ENCODE data around the gene SPACA1. TPM values are rescaled to one million over a fixed set of nuclear protein-coding genes. Genes with fewer than 3 reads are reported as not detected.

The SPACA1 gene
- total and polyA plus RNA-seq, 2 of the 4 experiments (the other 2 are of a cell fraction), result not detected

DNA sequence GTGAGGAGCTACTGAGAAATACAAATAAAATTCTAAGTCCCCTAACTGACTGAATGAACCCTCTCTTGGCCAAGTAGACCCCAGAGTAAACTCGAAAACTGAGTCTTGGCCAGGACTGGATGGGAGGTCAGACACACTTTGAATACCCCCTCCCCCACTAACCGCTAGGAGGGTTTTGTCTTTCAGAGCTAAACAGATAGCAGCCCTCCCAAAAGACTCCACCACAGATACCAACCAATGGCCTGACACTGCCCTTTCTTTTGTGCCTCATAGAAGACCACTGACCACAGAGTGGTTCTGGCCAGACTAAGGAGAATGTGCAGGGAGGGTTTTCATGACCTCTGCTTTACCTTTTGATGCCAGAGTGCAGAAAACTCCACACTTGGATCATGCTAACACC lies 42.1 kb downstream of the SPACA1 start:
- in situ Hi-C loops (cut with MboI; ENCODE audit: low sequenced_read_pairs), result no loop called here
- Histone ChIP-seq H3K27ac (ENCODE audit: insufficient read depth, low read length) (no peak overlapping the region), H4K20me1 (ENCODE audit: insufficient read depth, low read length) (no peaks in the 10 kb centered on the region), H3K9ac (ENCODE audit: low read depth, low read length) (no peak overlapping the region), H3K27me3 (ENCODE audit: control insufficient read depth, insufficient read depth, low read length) (no peaks in the 10 kb centered on the region), H2BK15ac (ENCODE audit: low read depth, low read length) (no peak overlapping the region), H2AK9ac (replicated peaks; ENCODE audit: low read depth, low read length, poor library complexity) (no peak overlapping the region), H2AK5ac (ENCODE audit: low read depth, low read length) (no peak overlapping the region), H3K4ac (ENCODE audit: low read depth, low read length) (no peak overlapping the region), H3K4me2 (ENCODE audit: low read depth, low read length) (no peak overlapping the region), H4K8ac (ENCODE audit: low read depth in 2 of 2, low read length in 2 of 2) (no peak overlapping the region), H3K56ac (ENCODE audit: extremely low read depth, insufficient read depth, low read length) (no peak overlapping the region), H3K4me1 (ENCODE audit: control insufficient read depth, insufficient read depth, low read length) (no peaks in the 10 kb centered on the region), H3K18ac (ENCODE audit: low read depth, low read length) (no peak overlapping the region), H4K91ac (ENCODE audit: insufficient read depth, low read depth, low read length) (no peak overlapping the region), H2BK5ac (ENCODE audit: low read depth, low read length, poor library complexity, severe bottlenecking) (no peak overlapping the region), H3K79me1 (ENCODE audit: low read depth in 1 of 2, low read length in 2 of 2) (no peaks in the 10 kb centered on the region), H3K23ac (ENCODE audit: low read depth, low read length) (no peak overlapping the region), H3K14ac (replicated peaks; ENCODE audit: low read depth, low read length) (no peak overlapping the region), H3K9me1 (ENCODE audit: insufficient read depth, low read length) (no peaks in the 10 kb centered on the region), H2BK120ac (ENCODE audit: low read depth, low read length) (no peak overlapping the region), H3K36me3 (ENCODE audit: control insufficient read depth, insufficient read depth, low read length) (no peaks in the 10 kb centered on the region), H3K9me3 (ENCODE audit: control insufficient read depth, insufficient read depth, low read length) (no peaks in the 10 kb centered on the region), H2AFZ (replicated peaks; ENCODE audit: low read length, poor library complexity) (no peak overlapping the region), H2BK20ac (ENCODE audit: low read depth, low read length) (no peak overlapping the region), H4K5ac (ENCODE audit: low read depth, low read length) (no peak overlapping the region), H3K4me3 (ENCODE audit: insufficient read depth, low read depth, low read length) (no peak overlapping the region)
- intact Hi-C loops (cut with micrococcal nuclease), result no loop called here
- ChIA-PET CTCF (no interaction called here), POLR2A (ENCODE audit: unreplicated experiment) (no interaction called here)
- WGBS, 2 experiments (ENCODE audit: extremely low coverage in 2 of 2, insufficient read length in 1 of 2), result no CpG with 5 or more reads among the region's 2 CpGs
- DNase-seq, result no peak
- dilution Hi-C loops (cut with HindIII; ENCODE audit: low sequenced_read_pairs, unreplicated experiment), result no loop called here
- no peak for ATAC-seq (ENCODE audit: low read depth)
- TF ChIP-seq MXI1 (IDR thresholded peaks at IDR 0.05; ENCODE audit: borderline replicate concordance, low read depth, low read length) (no peak), FOS (IDR thresholded peaks at IDR 0.05; ENCODE audit: low read depth, low read length) (no peak), RAD21 (IDR thresholded peaks at IDR 0.05; ENCODE audit: low read length) (no peak), RCOR1 (IDR thresholded peaks at IDR 0.05; ENCODE audit: insufficient replicate concordance, low read length) (no peak), CHD1 (IDR thresholded peaks at IDR 0.05; ENCODE audit: low read depth, low read length) (no peak), MAZ (IDR thresholded peaks at IDR 0.05; ENCODE audit: borderline replicate concordance, low read depth, low read length) (no peak), BHLHE40 (IDR thresholded peaks at IDR 0.05; ENCODE audit: low read depth, low read length) (no peak), RFX5 (IDR thresholded peaks at IDR 0.05; ENCODE audit: low read depth, low read length) (no peak), POLR2A (IDR thresholded peaks at IDR 0.05; ENCODE audit: low read depth, low read length) (no peak), MAFK (IDR thresholded peaks at IDR 0.05; ENCODE audit: low read depth, low read length) (no peak)
- TF ChIP-seq, protein P1, sequence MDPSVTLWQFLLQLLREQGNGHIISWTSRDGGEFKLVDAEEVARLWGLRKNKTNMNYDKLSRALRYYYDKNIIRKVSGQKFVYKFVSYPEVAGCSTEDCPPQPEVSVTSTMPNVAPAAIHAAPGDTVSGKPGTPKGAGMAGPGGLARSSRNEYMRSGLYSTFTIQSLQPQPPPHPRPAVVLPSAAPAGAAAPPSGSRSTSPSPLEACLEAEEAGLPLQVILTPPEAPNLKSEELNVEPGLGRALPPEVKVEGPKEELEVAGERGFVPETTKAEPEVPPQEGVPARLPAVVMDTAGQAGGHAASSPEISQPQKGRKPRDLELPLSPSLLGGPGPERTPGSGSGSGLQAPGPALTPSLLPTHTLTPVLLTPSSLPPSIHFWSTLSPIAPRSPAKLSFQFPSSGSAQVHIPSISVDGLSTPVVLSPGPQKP (IDR thresholded peaks at IDR 0.05; ENCODE audit: borderline replicate concordance, low read depth, low read length), result no peak
- no TSS peak for BruUV-seq (replicated peaks)
